GM18951 (cell line): ENCODE results near the gene TMEM91.

ENCODE experiments used
- POLR2A ChIP-seq: IDR thresholded peaks from 4 replicates; pipeline ENCODE4 v1.6.1; 2011; ENCODE audit warnings: mild to moderate bottlenecking; ENCODE audit not compliant: insufficient read length, insufficient read depth; ENCODE audit errors: extremely low read depth
- in situ Hi-C: fragments of 300-500 bp; cut with MboI; formaldehyde crosslinking; loops from one replicate; pipeline ENCODE4 v1.12.0; 2022; ENCODE audit warnings: low sequenced_read_pairs, mixed read lengths, inconsistent platforms; ENCODE audit not compliant: unreplicated experiment

TMEM91 gene

DNA sequence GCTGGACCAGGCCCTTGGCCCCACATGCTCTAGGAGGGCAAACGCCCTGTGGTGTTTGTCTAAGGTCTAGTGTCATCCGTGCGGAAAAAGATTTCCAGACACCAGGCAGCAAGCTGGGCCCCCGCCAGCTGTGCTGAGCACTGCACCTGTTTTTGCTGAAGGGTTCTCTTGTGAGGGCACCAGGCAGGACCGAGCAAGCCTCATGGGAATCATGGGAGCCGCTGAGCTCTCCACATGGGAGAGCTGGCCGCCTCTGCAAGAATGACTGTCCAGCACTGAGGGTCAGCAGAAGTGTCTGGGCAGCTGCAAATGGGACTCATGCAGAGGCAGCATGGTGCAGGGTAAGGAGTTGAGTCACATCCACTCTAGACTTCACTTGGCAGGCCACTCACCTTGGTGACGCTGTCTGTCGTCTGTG, 38.8 kb downstream of the TMEM91 start:
- in situ Hi-C loops = no loop called here
- TF ChIP-seq POLR2A = no peak

DNA sequence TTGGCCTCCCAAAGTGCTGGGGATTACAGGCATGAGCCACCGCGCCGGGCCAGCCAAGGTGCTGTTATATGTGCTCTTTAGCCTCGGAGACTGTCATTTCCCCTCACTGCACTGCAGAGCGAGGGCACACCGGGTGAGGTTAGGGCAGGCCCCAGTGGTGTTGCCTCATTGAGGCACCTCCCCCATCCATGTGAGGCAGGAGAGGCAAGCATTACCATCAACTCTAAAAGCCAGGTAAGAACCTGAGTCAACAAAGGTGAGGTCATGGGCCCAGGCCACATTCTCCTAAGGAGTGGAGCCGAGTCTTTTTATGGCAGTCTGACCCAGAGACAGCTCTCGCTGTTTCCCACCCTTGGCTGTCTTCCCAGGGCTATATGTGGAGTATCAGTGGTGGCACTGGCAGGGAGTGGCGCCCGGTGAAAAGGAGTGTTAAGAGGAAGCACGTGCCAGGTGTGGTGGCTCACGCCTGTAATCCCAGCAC, 39.9 kb downstream of the TMEM91 start:
- in situ Hi-C loops = no loop called here
- TF ChIP-seq POLR2A = no peak

DNA sequence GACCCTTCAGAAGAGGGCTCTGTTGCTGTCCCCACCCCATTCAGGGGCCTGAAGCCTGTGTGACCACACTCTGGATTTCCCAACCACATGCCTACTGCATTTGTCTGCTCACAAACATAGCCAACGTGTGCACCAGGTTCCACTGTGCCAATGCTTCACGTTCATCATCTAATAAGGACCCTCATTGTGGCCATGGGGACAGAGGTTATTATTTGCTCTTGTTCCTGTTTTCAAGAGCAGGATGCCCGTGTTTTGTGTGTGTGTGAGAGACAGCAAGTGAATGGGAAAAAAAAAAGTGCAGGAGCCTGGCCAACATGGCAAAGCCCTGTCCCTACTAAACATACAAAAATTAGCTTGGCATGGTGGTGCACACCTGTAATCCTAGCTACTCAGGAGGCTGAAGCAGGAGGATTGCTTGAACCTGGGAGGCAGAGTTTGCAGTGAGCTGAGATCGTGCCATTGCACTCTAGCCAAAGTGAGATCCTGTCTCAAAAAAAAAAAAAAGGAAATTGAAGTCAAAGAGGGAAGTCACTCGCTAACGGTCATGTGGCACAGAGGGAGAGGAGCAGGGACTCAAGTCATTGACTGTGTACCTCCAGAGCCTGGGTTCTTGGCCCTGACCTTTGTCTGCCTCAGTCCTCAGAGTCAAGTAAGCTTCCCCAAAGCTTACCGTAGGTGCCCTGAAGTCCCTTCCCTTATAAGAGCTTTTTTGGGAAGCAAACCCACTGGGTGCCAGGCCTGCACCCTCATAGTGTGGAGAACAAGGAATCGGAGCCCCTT, 44.0 kb downstream of the TMEM91 start:
- no peak for TF ChIP-seq POLR2A
- in situ Hi-C loops = no loop called here

DNA sequence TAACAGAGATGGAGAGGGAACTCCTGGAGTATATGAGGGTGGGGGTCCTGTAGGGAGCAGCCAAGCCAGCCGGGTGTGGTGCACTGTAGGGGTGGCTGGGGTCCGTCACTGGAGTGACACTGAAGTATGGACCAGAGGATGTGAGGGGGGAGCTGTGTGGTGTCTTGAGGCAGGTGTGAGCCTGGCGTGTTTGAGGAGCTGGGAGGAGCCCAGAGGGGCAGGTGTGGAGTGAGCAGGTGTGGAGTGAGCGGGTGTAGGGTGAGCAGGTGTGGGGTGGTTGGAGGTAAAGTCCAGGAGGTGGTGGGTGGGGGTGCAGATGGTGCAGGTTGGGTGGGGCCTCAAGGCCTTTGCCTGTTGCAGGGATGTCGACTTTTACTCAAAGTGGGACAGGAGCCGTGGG, 45.0 kb downstream of the TMEM91 start:
- in situ Hi-C loops = no loop called here
- no peak for TF ChIP-seq POLR2A

DNA sequence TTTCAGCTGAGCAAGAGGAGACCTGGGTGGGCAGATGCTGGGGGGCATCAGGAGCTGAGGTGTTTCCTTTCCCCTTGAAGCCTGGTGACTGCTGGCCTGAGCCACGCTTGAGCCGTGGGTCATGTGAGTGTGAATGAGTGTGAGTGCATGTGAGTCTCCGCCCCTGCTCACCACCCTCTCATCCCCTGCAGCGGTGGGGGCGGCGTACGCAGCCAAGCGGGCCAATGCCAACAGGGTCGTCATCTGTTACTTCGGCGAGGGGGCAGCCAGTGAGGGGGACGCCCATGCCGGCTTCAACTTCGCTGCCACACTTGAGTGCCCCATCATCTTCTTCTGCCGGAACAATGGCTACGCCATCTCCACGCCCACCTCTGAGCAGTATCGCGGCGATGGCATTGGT, 45.6 kb downstream of the TMEM91 start:
- no peak for TF ChIP-seq POLR2A
- in situ Hi-C loops = no loop called here

DNA sequence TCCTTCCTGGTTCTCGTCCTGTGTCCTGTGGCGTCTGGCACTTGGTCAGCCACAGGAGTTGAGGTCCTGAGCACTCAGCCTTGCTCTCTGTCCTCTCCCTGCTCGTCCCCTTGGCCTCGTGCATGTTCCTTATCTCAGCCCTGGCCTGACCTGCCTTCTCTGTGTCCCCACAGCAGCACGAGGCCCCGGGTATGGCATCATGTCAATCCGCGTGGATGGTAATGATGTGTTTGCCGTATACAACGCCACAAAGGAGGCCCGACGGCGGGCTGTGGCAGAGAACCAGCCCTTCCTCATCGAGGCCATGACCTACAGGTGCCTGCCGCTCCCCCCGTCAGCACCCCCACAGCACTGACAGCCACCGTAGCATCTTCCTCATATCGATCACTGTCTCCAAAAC, 46.1 kb downstream of the TMEM91 start:
- TF ChIP-seq POLR2A = no peak
- in situ Hi-C loops = no loop called here

DNA sequence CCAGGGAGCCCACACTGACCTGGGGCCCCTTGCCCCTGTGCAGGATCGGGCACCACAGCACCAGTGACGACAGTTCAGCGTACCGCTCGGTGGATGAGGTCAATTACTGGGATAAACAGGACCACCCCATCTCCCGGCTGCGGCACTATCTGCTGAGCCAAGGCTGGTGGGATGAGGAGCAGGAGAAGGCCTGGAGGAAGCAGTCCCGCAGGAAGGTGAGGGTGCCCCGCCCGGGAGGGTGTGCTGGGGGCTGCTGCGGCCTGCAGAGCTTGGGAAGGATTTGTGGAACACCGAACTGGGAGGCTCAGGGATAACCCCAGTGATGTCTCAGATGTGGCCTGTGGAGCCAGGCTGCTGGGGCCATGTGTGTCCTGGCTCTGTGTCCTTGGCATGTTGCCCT, 46.6 kb downstream of the TMEM91 start:
- in situ Hi-C loops = no loop called here
- no peak for TF ChIP-seq POLR2A

DNA sequence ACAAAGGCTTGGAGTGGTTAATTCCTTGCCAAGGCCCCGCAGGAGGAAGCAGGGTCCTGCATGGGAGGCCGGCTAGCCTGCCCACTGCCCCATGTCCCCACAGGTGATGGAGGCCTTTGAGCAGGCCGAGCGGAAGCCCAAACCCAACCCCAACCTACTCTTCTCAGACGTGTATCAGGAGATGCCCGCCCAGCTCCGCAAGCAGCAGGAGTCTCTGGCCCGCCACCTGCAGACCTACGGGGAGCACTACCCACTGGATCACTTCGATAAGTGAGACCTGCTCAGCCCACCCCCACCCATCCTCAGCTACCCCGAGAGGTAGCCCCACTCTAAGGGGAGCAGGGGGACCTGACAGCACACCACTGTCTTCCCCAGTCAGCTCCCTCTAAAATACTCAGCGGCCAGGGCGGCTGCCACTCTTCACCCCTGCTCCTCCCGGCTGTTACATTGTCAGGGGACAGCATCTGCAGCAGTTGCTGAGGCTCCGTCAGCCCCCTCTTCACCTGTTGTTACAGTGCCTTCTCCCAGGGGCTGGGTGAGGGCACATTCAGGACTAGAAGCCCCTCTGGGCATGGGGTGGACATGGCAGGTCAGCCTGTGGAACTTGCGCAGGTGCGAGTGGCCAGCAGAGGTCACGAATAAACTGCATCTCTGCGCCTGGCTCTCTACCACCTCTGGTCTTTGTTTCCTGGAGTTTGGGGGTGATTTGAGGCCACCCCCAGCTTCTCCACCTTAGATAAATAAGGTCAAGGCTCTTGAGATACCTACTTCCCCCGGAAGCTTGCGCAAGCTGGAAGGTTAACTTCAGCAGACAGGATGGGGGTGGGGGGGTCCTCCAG, 48.2 kb downstream of the TMEM91 start:
- no peak for TF ChIP-seq POLR2A
- in situ Hi-C loops = no loop called here

DNA sequence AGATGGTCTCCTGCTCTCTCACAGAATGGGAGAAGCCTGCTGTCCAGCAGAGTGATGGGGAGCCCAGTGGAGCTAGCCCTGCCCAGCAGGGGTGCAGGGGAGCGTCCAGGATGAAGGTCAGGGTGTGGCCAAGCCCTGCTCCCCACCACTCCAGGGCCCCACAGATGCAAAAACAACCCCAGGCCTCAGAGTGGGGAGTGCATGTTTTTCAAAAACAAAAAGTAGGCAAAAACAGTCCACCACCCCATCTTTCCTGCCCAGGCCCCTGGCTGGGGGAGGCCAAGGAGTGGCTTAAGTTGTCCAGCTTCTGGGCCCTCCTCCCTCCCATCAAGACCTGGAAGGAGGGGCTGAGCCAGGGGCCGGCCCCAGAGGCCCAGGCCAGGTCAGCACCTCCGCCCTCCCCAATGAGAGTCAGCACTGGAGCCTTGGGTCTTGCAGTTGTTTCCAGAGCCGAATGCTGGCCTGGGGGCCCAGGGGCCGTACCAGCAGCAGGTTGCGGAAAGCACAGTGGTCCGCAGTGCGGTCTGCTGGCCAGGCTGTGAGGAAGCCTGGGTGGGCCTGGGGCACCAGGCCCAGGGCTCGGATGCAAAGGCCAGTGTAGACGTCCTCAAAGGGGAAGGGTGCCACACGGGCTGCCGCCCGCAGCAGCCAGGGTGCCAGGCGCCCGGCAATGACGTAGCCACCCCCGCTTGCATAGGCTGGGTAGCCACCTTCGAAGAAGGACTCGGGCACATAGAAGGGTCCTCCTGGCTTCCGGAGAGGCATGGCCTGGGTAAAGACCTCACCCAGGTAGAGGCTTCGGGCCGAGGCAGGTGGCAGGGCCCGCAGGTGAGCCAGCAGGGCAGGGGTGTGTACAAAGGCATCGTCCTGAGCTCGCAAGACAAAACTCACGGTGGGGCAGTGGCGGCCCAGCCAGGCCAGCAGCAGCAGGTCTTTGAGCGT, 49.1 kb downstream of the TMEM91 start:
- in situ Hi-C loops = no loop called here
- no peak for TF ChIP-seq POLR2A

DNA sequence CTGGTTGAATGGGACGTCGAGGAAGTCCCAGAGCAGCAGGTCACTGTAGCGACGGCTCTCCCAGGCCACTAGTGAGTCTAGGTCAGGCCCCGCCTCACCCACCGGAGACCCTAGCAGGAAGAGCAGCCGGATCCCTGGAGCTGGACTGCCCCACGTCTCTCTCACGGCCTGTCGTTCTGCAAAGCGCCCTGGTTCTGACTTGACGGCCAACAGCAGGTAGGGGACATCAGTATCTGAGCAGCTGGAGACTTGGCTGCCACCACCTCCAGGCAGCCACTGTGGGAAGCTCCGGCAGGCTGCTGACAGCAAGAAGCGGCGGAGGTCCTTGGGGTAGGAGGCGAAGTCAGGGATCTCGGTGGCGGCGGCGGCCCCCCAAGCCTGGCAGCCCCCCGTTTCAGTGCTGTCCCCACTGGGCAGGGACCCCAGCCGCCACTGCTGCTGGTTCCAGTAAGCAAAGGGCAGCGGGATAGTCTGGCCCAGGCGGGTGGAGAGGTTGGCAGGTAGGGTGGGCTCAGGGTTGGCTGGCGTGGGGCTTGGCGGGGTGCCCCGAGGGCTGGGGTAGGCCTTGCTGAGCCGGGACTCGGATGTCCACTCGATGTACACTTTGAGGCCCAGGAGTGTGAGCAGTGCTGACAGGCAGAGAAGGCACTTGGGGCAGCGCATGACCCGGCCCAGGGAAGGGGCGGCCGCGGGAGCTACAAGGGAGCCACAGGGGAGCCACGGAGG, 49.9 kb downstream of the TMEM91 start:
- in situ Hi-C loops = no loop called here
- no peak for TF ChIP-seq POLR2A

DNA sequence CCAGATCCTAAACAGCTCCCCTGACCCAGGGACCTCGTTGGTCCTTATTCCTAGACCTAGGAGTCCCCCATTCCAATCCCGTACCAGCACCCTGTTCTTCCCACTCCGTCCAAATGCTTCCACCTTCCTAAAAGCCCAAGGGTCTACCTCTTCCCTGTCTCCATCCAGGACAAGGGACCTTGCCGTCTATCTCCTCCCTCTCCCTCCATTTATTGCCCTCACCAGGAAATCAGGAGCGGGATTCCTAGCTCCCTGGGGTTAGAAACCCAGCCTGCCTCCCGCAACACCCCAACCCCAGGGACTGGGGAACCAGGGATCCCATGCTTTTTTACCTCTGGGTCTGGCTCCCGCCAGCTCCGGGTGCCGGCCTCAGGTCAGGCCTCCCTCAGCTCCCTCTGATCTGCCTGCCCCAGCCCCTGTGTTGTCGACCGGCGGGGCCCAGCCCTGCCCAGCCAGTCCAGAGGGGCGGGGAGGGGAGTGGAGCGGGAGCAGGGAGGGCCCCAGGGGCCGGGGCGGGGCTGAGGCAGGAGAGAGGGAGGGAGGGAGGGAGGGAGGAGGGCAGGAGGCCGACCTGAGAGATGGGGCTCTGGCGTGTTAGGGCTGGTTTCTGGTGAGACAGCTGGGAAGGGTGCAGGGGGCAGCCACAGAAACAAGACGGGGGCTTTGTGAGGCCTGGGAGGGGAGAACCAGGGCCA, 50.8 kb downstream of the TMEM91 start, which contains the start of gene B3GNT8:
Gene B3GNT8 (minus strand): TSS at position 423 of the 695 bp plus-strand sequence. CDS start 596 bp downstream, outside the sequence.
- in situ Hi-C loops = no loop called here
- no peak for TF ChIP-seq POLR2A
